Hepatocyte (in vitro differentiated cells): ENCODE data around the gene TMEM117. TPM values are rescaled to one million over a fixed set of nuclear protein-coding genes. Genes with fewer than 3 reads are reported as not detected.

Source experiments
- DNase-seq: peaks from one replicate; pipeline ENCODE4 v3.0.0-alpha.2; 2016; ENCODE audit warnings: low spot score
- H2AFZ ChIP-seq: fragments of 200-600 bp; sonication (generic); 2 replicates; pipeline ENCODE4 v1.6.0; 2016; ENCODE audit warnings: antibody characterized with exemption, mild to moderate bottlenecking
- H3K27ac ChIP-seq: fragments of 200-600 bp; sonication (generic); 2 replicates; pipeline ENCODE4 v1.5.1; 2016; ENCODE audit warnings: mild to moderate bottlenecking
- H3K27me3 ChIP-seq: fragments of 200-600 bp; sonication (generic); 2 replicates; pipeline ENCODE4 v1.6.1; 2016
- H3K36me3 ChIP-seq: fragments of 200-600 bp; sonication (generic); replicated peaks from 2 replicates; pipeline ENCODE4 v1.5.1; 2016; ENCODE audit warnings: low read depth; ENCODE audit not compliant: insufficient read depth
- H3K4me1 ChIP-seq: fragments of 200-600 bp; sonication (generic); 2 replicates; pipeline ENCODE4 v1.5.1; 2016; ENCODE audit warnings: mild to moderate bottlenecking, moderate library complexity; ENCODE audit not compliant: insufficient read depth
- H3K4me2 ChIP-seq: fragments of 200-600 bp; sonication (generic); 2 replicates; pipeline ENCODE4 v1.6.0; 2016
- H3K4me3 ChIP-seq: fragments of 200-600 bp; sonication (generic); 2 replicates; pipeline ENCODE4 v1.5.1; 2016; ENCODE audit warnings: mild to moderate bottlenecking
- H3K79me2 ChIP-seq: fragments of 200-600 bp; sonication (generic); 2 replicates; pipeline ENCODE4 v1.6.0; 2017; ENCODE audit warnings: mild to moderate bottlenecking
- H3K9me2 ChIP-seq: fragments of 200-600 bp; sonication (generic); replicated peaks from 2 replicates; pipeline ENCODE4 v1.6.0; 2017; ENCODE audit warnings: mild to moderate bottlenecking; ENCODE audit not compliant: insufficient read depth
- H3K9me3 ChIP-seq: fragments of 200-600 bp; sonication (generic); 2 replicates; pipeline ENCODE4 v1.5.1; 2016; ENCODE audit warnings: low read depth, mild to moderate bottlenecking
- H4K20me1 ChIP-seq: fragments of 200-600 bp; sonication (generic); 2 replicates; pipeline ENCODE4 v1.6.0; 2016; ENCODE audit warnings: mild to moderate bottlenecking; ENCODE audit not compliant: insufficient read depth, poor library complexity, severe bottlenecking
- CTCF ChIP-seq: fragments of 200-600 bp; sonication (generic); IDR thresholded peaks from 2 replicates; pipeline ENCODE4 v1.5.1; 2016; ENCODE audit warnings: antibody characterized with exemption, mild to moderate bottlenecking; ENCODE audit not compliant: poor library complexity
- EZH2 ChIP-seq: fragments of 200-600 bp; sonication (generic); IDR thresholded peaks from 2 replicates; pipeline ENCODE4 v1.6.1; 2016; ENCODE audit warnings: antibody characterized with exemption, mild to moderate bottlenecking, borderline replicate concordance
- EZH2phosphoT487 ChIP-seq: fragments of 200-600 bp; sonication (generic); IDR thresholded peaks from one replicate; pipeline ENCODE4 v1.6.1; 2018; ENCODE audit warnings: antibody characterized with exemption, mild to moderate bottlenecking, low read depth, moderate library complexity; ENCODE audit not compliant: unreplicated experiment, severe bottlenecking
- WGBS: methylation state at CpG from one replicate; pipeline ENCODE4 v1.1.6; 2016; ENCODE audit warnings: low lambda C conversion rate; ENCODE audit errors: missing lambda C conversion rate; 5-methylcytosine and 5-hydroxymethylcytosine counted together
- polyA plus RNA-seq: library from polyadenylated mRNA; unstranded; fragments of >200 nt; fragmentation: Nextera tagmentation; extraction: Ambion mirVana; gene quantifications from 2 replicates; pipeline ENCODE4 v1.2.1, GENCODE V29; 2016
- total RNA-seq: library from RNA; depleted of rRNA; stranded (reverse); fragments of >200 nt; gene quantifications from 2 replicates; pipeline ENCODE4 v1.2.3, GENCODE V29; 2014

TMEM117 gene
- total and polyA plus RNA-seq, 2 experiments from 2014 or later: 12.4 to 47.1 TPM

DNA sequence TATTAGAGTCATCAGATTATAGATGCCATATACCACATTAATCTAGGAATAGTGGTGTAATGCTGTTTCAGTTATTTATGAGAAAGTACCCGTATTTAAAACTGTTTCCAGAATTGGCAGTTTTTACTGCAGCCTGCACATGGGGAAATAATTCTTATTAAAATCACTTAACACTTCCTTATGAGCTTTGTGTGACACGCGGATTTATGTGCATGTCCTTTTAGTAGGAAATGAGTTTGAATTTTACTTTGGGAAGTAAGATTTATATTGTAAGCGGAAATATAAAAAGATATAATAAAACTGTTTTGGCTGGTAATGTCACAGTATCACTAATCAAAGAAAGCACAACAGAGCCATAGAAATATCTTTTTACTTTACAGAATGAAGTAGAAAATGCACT is 132.9 kb downstream of the TMEM117 start:
- no peak overlapping the region for H3K27ac ChIP-seq
- no peaks in the 10 kb centered on the region for H4K20me1 ChIP-seq
- no peaks in the 10 kb centered on the region for H3K27me3 ChIP-seq
- H3K9me3 ChIP-seq: no peaks in the 10 kb centered on the region
- no peaks in the 10 kb centered on the region for H3K4me1 ChIP-seq
- H3K36me3 ChIP-seq: no peaks in the 10 kb centered on the region
- TF ChIP-seq CTCF: no peak
- no peak for TF ChIP-seq EZH2phosphoT487
- TF ChIP-seq EZH2: no peak
- no peak overlapping the region for H3K4me3 ChIP-seq
- no peaks in the 10 kb centered on the region for H3K9me2 ChIP-seq
- DNase-seq: no peak
- no peak overlapping the region for H3K4me2 ChIP-seq
- 76% methylated on average over 4 of the region's 4 CpGs for WGBS
- H2AFZ ChIP-seq: no peak overlapping the region
- no peaks in the 10 kb centered on the region for H3K79me2 ChIP-seq

DNA sequence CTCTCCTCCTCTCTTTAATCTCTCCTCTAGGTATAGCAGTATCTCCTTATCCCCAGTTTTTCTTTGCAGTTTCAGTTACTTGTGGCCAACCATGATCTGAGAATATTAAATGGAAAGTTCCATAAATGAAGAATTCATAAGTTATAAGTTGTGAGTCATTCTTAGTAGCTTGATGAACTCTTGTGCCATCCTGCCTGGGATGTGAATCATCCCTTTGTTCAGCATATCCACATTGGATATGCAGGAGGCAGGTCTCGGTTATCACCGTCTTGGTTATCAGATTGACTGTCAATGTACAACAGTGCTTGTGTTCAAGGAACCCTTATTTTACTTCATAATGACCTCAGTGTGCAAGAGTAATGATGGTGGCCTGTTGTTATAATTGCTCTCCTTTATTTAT is 134.0 kb downstream of the TMEM117 start:
- Histone ChIP-seq H3K4me3 (no peak overlapping the region), H4K20me1 (no peaks in the 10 kb centered on the region), H3K27me3 (no peaks in the 10 kb centered on the region), H3K4me2 (no peak overlapping the region), H3K9me2 (no peaks in the 10 kb centered on the region), H2AFZ (no peak overlapping the region), H3K36me3 (no peaks in the 10 kb centered on the region), H3K79me2 (no peaks in the 10 kb centered on the region), H3K9me3 (no peaks in the 10 kb centered on the region), H3K4me1 (no peaks in the 10 kb centered on the region), H3K27ac (no peak overlapping the region)
- no peak for TF ChIP-seq CTCF
- no peak for TF ChIP-seq EZH2
- TF ChIP-seq EZH2phosphoT487: no peak
- DNase-seq: no peak
- WGBS: 89% methylated on average over 2 of the region's 2 CpGs

GRCh38 chr12:43973385-43973784 is 137.5 kb downstream of the TMEM117 start:
- Histone ChIP-seq H3K27me3 (no peaks in the 10 kb centered on the region), H3K79me2 (no peaks in the 10 kb centered on the region), H3K9me2 (no peaks in the 10 kb centered on the region), H2AFZ (no peak overlapping the region), H3K4me3 (no peak overlapping the region), H3K9me3 (no peaks in the 10 kb centered on the region), H3K4me2 (no peak overlapping the region), H3K27ac (no peak overlapping the region), H3K4me1 (no peaks in the 10 kb centered on the region), H4K20me1 (no peaks in the 10 kb centered on the region), H3K36me3 (no peaks in the 10 kb centered on the region)
- no peak for DNase-seq
- TF ChIP-seq CTCF: no peak
- no peak for TF ChIP-seq EZH2
- no peak for TF ChIP-seq EZH2phosphoT487
- WGBS: 54% methylated on average over 2 of the region's 2 CpGs

DNA sequence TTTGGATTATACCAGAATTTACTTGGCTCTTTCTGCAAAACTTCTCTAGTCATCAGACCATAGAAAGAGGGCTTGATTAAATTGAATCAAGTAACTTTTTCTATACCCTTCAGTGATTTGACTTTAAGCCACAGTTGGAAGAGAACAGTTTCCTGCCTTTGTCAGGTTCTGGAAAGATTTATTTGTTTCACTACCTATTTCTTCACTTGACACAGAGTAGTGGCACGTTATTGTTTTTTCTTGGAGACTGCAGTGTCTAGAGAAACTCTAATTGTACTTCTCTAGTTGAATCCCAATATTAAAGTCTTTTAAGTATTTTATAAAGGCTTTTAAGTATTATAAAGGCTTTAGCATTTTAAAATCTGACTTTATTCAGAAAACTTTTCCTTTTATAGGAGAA is 138.1 kb downstream of the TMEM117 start:
- no peaks in the 10 kb centered on the region for H3K9me2 ChIP-seq
- H4K20me1 ChIP-seq: no peaks in the 10 kb centered on the region
- H3K79me2 ChIP-seq: no peaks in the 10 kb centered on the region
- no peak overlapping the region for H3K4me3 ChIP-seq
- 90% methylated on average over 1 of the region's 1 CpG for WGBS
- H3K4me2 ChIP-seq: no peak overlapping the region
- DNase-seq: no peak
- H3K36me3 ChIP-seq: no peaks in the 10 kb centered on the region
- TF ChIP-seq EZH2phosphoT487: no peak
- H3K27ac ChIP-seq: no peak overlapping the region
- H3K4me1 ChIP-seq: no peaks in the 10 kb centered on the region
- no peak overlapping the region for H2AFZ ChIP-seq
- H3K9me3 ChIP-seq: no peaks in the 10 kb centered on the region
- H3K27me3 ChIP-seq: no peaks in the 10 kb centered on the region
